Kidney (tissue), 14 donors: ENCODE data around the gene UBASH3B. TPM values are rescaled to one million over a fixed set of nuclear protein-coding genes. Genes with fewer than 3 reads are reported as not detected.

Source experiments
- DNase-seq, 5 donors: peaks; one replicate each; pipeline ENCODE4 v3.0.0-alpha.2; 2013 to 2020
- FAIRE-seq: peaks from 2 replicates; lab custom pipeline; 2012; peaks lifted over from hg19 to GRCh38; lab: Jason Lieb, UNC
- H3K27ac ChIP-seq, 2 donors: one replicate each; pipeline ENCODE4 v1.7.0; 2013; ENCODE audit warnings: low read depth in 2 of 2, low read length in 2 of 2, inconsistent platforms in 1 of 2
- H3K27me3 ChIP-seq: one replicate; pipeline ENCODE4 v1.7.1; 2013; ENCODE audit warnings: low read length, inconsistent platforms; ENCODE audit not compliant: control insufficient read depth, insufficient read depth
- H3K36me3 ChIP-seq, 3 donors: one replicate each; pipeline versions ENCODE4 v1.7.0 to v1.7.1; 2013; ENCODE audit warnings: low read length in 3 of 3, control low read depth in 1 of 3, inconsistent platforms in 1 of 3; ENCODE audit not compliant: insufficient read depth in 3 of 3, control insufficient read depth in 2 of 3
- H3K4me1 ChIP-seq, 3 donors: one replicate each; pipeline versions ENCODE4 v1.7.0 to v1.7.1; 2013; ENCODE audit warnings: low read length in 3 of 3, inconsistent platforms in 1 of 3, low read depth in 1 of 3; ENCODE audit not compliant: control insufficient read depth in 2 of 3, insufficient read depth in 2 of 3
- H3K4me3 ChIP-seq, 3 donors: one replicate each; pipeline versions ENCODE4 v1.7.0 to v1.8.1; 2013; ENCODE audit warnings: low read length in 3 of 3, control low read depth in 1 of 3, inconsistent platforms in 1 of 3
- H3K9ac ChIP-seq, 3 donors: one replicate each; pipeline versions ENCODE4 v1.7.0 to v1.7.1; 2013; ENCODE audit warnings: low read length in 3 of 3, control low read depth in 1 of 3, inconsistent platforms in 1 of 3
- H3K9me3 ChIP-seq, 3 donors: one replicate each; pipeline versions ENCODE4 v1.7.0 to v1.7.1; 2013; ENCODE audit warnings: low read length in 3 of 3, control low read depth in 1 of 3, inconsistent platforms in 1 of 3; ENCODE audit not compliant: control insufficient read depth in 2 of 3, insufficient read depth in 1 of 3
- intact Hi-C: fragments of 100-400 bp; cut with DNase I; formaldehyde crosslinking; loops from one replicate; pipeline ENCODE4 v1.11.1; 2022
- polyA plus RNA-seq: library from polyadenylated mRNA; stranded (reverse); fragments of 350-450 nt; fragmentation: Illumina TruSeq; extraction: RNeasy Lipid Tissue Mini Kit (QIAGEN cat#74804); gene quantifications from one replicate; pipeline ENCODE4 v1.2.3, GENCODE V29; 2014; ENCODE audit warnings: low read depth, low replicate concordance; ENCODE audit not compliant: insufficient read depth
- total RNA-seq: library from RNA; stranded (reverse); fragmentation: NEBNext Ultra II Directional; extraction: Animal tissue kit (Norgen Biotek cat#: 25700); gene quantifications from one replicate; pipeline ENCODE4 v1.2.1, GENCODE V29; 2021
- TF ChIP-seq, protein P1 (sequence below): IDR thresholded peaks from 3 replicates; pipeline ENCODE4 v1.5.1; 2012; ENCODE audit warnings: mild to moderate bottlenecking, moderate library complexity, borderline replicate concordance; ENCODE audit not compliant: insufficient read depth; ENCODE audit errors: extremely low read depth
- donor health status: control.
- donor health status: control.
- donor health status: control.
- donor health status: control.
- donor health status: control.
- donor health status: DM: yes; HTN: yes; CAD: no.
- donor health status: Normal renal cell carcinoma (clear cell type).

The UBASH3B gene
- total and polyA plus RNA-seq, 2 donors from 2014 or later, result 0.62 to 22.8 TPM

- DNase-seq (no peak), FAIRE-seq (no peak)
- no peaks in the 10 kb centered on the region for H3K9me3 ChIP-seq
- no peak overlapping the region for H3K27ac ChIP-seq
- H3K9ac ChIP-seq, result no peak overlapping the region
- TF ChIP-seq, protein P1, sequence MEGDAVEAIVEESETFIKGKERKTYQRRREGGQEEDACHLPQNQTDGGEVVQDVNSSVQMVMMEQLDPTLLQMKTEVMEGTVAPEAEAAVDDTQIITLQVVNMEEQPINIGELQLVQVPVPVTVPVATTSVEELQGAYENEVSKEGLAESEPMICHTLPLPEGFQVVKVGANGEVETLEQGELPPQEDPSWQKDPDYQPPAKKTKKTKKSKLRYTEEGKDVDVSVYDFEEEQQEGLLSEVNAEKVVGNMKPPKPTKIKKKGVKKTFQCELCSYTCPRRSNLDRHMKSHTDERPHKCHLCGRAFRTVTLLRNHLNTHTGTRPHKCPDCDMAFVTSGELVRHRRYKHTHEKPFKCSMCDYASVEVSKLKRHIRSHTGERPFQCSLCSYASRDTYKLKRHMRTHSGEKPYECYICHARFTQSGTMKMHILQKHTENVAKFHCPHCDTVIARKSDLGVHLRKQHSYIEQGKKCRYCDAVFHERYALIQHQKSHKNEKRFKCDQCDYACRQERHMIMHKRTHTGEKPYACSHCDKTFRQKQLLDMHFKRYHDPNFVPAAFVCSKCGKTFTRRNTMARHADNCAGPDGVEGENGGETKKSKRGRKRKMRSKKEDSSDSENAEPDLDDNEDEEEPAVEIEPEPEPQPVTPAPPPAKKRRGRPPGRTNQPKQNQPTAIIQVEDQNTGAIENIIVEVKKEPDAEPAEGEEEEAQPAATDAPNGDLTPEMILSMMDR, result no peak
- no peak overlapping the region for H3K4me3 ChIP-seq
- H3K27me3 ChIP-seq, result no peaks in the 10 kb centered on the region
- H3K4me1 ChIP-seq, result peaks cover 0 to 5% (median 0%) of the 10 kb centered on the region in 3 donors
- intact Hi-C loops, result no loop called here
- no peaks in the 10 kb centered on the region for H3K36me3 ChIP-seq
These were observed 121.0 kb downstream of the UBASH3B start for GRCh38 chr11:122776546-122776945.

GRCh38 chr11:122777343-122777742 is 121.8 kb downstream of the UBASH3B start:
- TF ChIP-seq, protein P1, result no peak
- no peak overlapping the region for H3K9ac ChIP-seq
- H3K4me3 ChIP-seq, result no peak overlapping the region
- intact Hi-C loops, result no loop called here
- H3K27me3 ChIP-seq, result no peaks in the 10 kb centered on the region
- no peaks in the 10 kb centered on the region for H3K9me3 ChIP-seq
- DNase-seq (no peak), FAIRE-seq (no peak)
- H3K36me3 ChIP-seq, result no peaks in the 10 kb centered on the region
- no peak overlapping the region for H3K27ac ChIP-seq
- H3K4me1 ChIP-seq, result peaks cover 0 to 5% (median 0%) of the 10 kb centered on the region in 3 donors

GRCh38 chr11:122778148-122778547 is 122.6 kb downstream of the UBASH3B start:
- Histone ChIP-seq H3K36me3 (no peaks in the 10 kb centered on the region), H3K4me1 (peaks cover 0 to 5% (median 0%) of the 10 kb centered on the region in 3 donors), H3K9ac (no peak overlapping the region), H3K4me3 (no peak overlapping the region), H3K9me3 (no peaks in the 10 kb centered on the region), H3K27me3 (no peaks in the 10 kb centered on the region), H3K27ac (no peak overlapping the region)
- no peak for FAIRE-seq
- intact Hi-C loops, result no loop called here
- TF ChIP-seq, protein P1, result no peak
- DNase-seq, result no peak
